ENCODE measurements around the gene CACNA1C.
A peak's percentile ranks its signal among the peaks of the same experiment; 100 is the strongest.

CACNA1C gene

GRCh38 chr12:2623472-2623871 lies 570.7 kb downstream of the CACNA1C start:
- Histone ChIP-seq H3K27ac (no peak overlapping the region), H3K4me3 (no peak overlapping the region)

- Histone ChIP-seq H3K4me3 (no peak overlapping the region), H3K27ac (peak overlapping the region in 2 of 21 experiments; percentile 8 to 12)
These were observed 571.9 kb downstream of the CACNA1C start for GRCh38 chr12:2624543-2625288.

GRCh38 chr12:2625289-2625612 lies 572.5 kb downstream of the CACNA1C start:
- Histone ChIP-seq H3K27ac (peak overlapping the region in 2 of 21 experiments; percentile 8 to 12), H3K4me3 (no peak overlapping the region)

DNA sequence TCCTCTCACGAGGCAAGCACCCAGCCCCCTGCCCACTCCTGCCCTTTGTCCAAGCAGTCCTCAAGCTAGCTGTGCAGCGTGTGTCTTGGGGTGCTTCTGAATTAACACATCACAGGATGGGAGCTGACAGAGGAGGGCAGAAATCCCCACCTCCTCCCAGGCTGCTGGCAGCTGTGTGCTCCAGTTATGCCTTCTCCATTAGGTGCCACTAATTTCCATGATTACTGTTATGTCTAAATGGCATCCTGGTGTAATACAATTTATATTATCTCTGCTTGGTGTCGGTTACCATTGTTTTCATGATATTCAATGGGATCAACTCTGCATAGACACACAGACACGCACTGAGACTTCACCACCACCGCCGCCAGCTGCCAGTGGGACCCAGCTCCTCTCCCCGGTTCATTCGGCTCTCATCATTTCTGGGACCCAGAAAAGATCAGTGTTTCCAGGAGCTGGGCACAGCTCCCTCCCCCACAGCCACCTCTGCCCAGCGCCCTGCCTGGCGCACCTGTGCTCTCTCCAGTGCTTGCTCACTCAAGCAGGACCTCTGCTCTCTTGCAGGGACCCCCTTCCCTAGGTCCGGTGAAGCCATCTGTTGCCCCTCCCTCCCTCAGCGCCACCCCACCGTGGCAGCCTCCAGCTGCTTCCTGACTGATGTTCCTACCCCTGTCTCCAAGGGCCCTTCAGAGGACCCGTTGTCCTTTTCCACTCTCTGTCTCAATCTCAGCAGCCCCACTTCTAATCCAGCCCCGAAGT lies 574.5 kb downstream of the CACNA1C start:
- H3K27ac ChIP-seq = no peak overlapping the region
- no peak overlapping the region for H3K4me3 ChIP-seq

DNA sequence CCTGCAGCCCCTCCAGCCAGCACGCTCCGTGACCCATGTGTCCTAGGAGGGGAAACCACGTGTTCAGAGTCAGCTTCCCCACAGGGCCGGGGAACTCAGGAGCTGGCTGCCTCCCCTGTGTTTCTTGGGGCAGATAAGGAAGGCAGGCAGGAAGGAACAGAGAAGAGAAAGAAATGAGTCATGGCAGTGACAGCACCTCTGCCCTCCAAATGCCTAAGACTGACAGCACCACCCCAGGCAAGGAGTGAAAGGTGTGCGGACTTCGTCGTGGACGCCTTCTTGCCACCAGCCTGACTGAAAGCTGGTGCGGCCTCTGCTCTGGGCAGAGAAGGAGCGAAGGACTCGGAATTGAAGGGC lies 575.0 kb downstream of the CACNA1C start:
- H3K4me3 ChIP-seq = no peak overlapping the region
- no peak overlapping the region for H3K27ac ChIP-seq

GRCh38 chr12:2628401-2628800 lies 575.6 kb downstream of the CACNA1C start:
- H3K27ac ChIP-seq = no peak overlapping the region
- H3K4me3 ChIP-seq = no peak overlapping the region

DNA sequence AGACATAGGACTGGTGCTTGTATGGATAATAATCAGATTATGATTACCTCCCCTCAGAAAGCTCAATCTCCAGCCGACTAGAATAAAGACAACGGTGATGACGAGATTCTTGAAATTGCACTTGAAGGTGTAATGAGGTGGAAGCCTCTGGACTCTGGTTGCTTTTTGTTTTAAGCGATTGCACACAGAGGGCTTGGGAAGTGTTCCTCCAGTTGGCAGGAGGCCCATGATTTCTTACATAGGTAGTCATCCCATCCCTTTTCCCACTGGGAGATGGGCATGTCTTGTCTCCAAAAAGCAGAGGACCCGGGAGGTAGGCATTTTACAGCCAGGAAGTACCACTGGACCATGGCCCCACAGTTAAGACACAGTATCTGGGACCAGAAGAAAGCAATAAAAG lies 576.3 kb downstream of the CACNA1C start:
- no peak overlapping the region for H3K27ac ChIP-seq

GRCh38 chr12:2631653-2632350 lies 579.0 kb downstream of the CACNA1C start:
- Histone ChIP-seq H3K27ac (peak overlapping the region in 1 of 21 experiments; percentile 33), H3K4me3 (no peak overlapping the region)

More for the DNA sequence above, 576.3 kb downstream of the CACNA1C start:
- H3K4me3 ChIP-seq = no peak overlapping the region

DNA sequence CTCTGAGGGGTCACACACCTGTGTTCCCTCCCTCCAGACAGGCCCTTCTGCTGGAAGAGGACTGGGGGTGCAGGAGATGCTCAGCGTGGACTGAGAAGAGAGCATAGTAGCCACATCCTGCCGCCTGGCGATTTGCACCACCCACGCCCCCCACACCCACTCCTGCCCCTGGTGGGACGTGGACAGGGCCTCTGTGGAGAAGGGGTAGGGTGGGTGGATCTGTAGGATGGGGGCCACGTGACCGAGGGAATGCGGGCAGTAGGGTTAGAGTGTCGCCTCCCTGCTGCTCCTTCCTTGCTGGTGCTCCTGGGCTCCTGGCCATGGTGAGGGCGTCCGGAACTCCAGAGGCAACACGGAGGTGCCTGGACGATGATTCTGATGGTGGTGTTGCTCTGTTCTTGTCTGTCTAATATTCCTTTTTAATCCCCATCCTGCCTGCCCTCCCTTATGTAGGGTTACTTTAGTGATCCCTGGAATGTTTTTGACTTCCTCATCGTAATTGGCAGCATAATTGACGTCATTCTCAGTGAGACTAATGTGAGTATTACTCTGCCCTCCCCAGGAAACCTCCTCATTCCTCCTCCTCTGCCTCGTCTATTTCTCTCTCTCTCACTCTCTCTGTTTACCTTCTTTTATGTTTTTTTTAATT lies 580.5 kb downstream of the CACNA1C start:
- no peak overlapping the region for H3K4me3 ChIP-seq
- no peak overlapping the region for H3K27ac ChIP-seq

- no peak overlapping the region for H3K27ac ChIP-seq
- H3K4me3 ChIP-seq = no peak overlapping the region
These were observed 581.0 kb downstream of the CACNA1C start for GRCh38 chr12:2633825-2634200.

DNA sequence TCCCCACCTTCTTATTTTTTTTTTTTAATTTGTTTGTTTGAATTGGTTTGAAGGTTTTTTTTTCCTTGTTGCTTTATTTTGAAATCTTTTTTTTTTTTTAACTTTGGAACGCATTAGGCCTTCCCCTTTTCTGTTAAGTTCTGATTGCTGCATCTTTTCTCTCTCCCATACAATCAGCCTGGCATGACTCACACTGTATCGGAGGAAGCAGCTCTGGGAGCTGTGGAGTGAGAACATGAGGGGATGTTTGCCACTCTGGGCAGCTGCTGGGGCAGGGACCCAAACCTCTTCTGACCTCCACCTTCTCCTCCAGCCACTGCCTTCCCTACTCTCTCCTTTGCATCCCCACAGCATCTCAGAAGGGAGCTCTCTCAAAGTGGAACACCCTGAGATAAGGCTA lies 581.7 kb downstream of the CACNA1C start:
- Histone ChIP-seq H3K27ac (no peak overlapping the region), H3K4me3 (no peak overlapping the region)

- Histone ChIP-seq H3K27ac (peak overlapping the region in 1 of 21 experiments; percentile 20), H3K4me3 (no peak overlapping the region)
These were observed 584.1 kb downstream of the CACNA1C start for GRCh38 chr12:2636741-2637340.

DNA sequence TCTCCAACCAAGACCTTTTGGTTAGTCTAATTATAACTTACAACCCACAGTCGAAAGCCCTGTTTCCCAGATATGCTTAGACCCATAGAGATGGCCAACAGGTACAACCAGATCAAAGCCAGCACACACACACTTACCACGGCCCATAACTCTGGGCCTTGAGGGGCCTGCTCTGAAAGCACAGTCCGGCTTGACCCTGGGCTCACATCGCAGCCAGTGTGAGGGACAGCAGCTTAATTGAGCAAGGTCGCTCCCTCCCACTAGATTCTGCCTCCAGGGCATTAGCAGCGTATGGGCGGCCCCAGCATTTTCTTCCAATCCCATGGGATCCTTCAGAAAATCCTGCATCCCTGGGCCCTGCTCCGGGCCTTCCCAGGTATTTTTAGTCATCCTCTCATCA lies 584.6 kb downstream of the CACNA1C start:
- H3K27ac ChIP-seq = peak overlapping the region in 1 of 21 experiments; percentile 20
- H3K4me3 ChIP-seq = no peak overlapping the region

DNA sequence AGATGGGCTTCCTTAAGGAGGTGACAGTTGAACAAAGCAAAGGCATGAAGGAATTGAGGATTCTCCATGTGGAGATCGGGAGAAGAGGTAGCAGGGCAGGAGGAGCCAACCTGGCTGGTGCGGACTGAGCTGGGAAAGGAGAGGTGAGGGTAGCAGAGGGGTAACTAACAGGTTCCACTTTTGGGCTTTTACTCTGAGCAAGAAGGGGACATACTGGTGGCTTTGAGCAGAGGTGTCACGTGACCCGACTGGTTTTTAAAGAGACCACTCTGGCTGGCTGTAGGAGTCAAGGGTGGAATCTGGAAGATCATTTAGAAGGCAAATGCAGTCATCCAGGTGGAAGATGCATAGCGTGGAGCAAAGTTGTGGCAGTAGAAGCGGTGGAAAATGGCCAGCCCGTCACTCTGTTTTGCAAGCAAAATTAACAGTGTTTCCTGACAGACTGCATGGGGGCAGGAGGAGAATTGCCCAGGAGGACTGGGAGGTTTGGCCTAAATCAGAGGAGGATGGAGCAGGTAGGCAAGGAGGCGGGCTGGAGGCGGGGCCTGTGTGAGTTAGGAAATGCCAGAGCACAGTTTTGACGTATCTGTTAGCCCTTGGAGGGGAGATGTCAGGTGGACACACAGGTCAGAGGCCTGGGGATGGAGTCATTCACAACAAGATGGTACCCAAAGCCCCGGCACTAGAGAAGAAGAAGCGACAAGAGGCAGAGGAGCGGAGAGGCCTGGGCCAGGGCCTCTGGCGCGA lies 585.7 kb downstream of the CACNA1C start:
- H3K4me3 ChIP-seq = no peak overlapping the region
- no peak overlapping the region for H3K27ac ChIP-seq

GRCh38 chr12:2639020-2639298 lies 586.2 kb downstream of the CACNA1C start:
- H3K27ac ChIP-seq = no peak overlapping the region

GRCh38 chr12:2640281-2640680 lies 587.5 kb downstream of the CACNA1C start:
- H3K4me3 ChIP-seq = no peak overlapping the region
- peak overlapping the region in 17 of 21 experiments; percentile 10 to 78 (median 54) for H3K27ac ChIP-seq

More at GRCh38 chr12:2639020-2639298, 586.2 kb downstream of the CACNA1C start:
- H3K4me3 ChIP-seq = no peak overlapping the region

- H3K4me3 ChIP-seq = no peak overlapping the region
- peak overlapping the region in 17 of 21 experiments; percentile 10 to 78 (median 60) for H3K27ac ChIP-seq
These were observed 587.9 kb downstream of the CACNA1C start for GRCh38 chr12:2640709-2641108.

GRCh38 chr12:2641207-2641606 lies 588.4 kb downstream of the CACNA1C start:
- Histone ChIP-seq H3K27ac (peak overlapping the region in 16 of 21 experiments; percentile 10 to 78 (median 60)), H3K4me3 (no peak overlapping the region)

DNA sequence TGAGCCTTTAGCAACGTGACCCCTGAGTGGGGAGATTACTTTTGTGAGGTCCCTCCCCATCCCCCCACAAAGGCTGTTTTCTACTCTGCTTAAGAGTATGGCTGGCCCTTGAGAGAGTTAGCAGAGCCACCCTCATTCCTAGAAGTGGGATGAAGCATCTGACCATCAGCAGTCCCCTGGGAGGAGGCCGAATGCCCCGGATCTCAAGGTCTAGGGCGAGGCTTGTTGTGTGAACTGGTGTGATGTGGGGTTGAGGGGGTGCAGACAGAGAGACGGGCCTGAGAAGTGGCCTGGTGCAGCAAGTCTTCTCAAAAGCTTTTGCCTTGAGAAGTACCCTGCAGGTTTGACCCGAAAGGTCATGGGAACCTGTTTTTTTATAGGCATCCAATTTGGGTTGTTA lies 589.0 kb downstream of the CACNA1C start:
- Histone ChIP-seq H3K27ac (peak overlapping the region in 3 of 21 experiments; percentile 42 to 72 (median 65)), H3K4me3 (no peak overlapping the region)
